Hematopoietic multipotent progenitor cell (in vitro differentiated cells): ENCODE results near the gene USP10. TPM values are rescaled to one million over a fixed set of nuclear protein-coding genes. Genes with fewer than 3 reads are reported as not detected.

Experiments
- DNase-seq, 3 donors: peaks; one replicate each; pipeline ENCODE4 v3.0.0-alpha.2; 2011 to 2015; ENCODE audit warnings: low read depth in 2 of 3, low spot score in 2 of 3
- total RNA-seq: library from RNA; depleted of rRNA; stranded (reverse); fragments of >200 nt; gene quantifications from one replicate; pipeline ENCODE4 v1.2.3, GENCODE V29; 2012

The USP10 gene
- 112 TPM for total RNA-seq

- peak; percentile 78 to 90 (median 83) for DNase-seq
These were observed at the start of gene USP10 for GRCh38 chr16:84699712-84700445. Gene USP10, plus strand, starts transcription at chr16:84700000. Its CDS starts 91 bp downstream, at chr16:84700091.

DNA sequence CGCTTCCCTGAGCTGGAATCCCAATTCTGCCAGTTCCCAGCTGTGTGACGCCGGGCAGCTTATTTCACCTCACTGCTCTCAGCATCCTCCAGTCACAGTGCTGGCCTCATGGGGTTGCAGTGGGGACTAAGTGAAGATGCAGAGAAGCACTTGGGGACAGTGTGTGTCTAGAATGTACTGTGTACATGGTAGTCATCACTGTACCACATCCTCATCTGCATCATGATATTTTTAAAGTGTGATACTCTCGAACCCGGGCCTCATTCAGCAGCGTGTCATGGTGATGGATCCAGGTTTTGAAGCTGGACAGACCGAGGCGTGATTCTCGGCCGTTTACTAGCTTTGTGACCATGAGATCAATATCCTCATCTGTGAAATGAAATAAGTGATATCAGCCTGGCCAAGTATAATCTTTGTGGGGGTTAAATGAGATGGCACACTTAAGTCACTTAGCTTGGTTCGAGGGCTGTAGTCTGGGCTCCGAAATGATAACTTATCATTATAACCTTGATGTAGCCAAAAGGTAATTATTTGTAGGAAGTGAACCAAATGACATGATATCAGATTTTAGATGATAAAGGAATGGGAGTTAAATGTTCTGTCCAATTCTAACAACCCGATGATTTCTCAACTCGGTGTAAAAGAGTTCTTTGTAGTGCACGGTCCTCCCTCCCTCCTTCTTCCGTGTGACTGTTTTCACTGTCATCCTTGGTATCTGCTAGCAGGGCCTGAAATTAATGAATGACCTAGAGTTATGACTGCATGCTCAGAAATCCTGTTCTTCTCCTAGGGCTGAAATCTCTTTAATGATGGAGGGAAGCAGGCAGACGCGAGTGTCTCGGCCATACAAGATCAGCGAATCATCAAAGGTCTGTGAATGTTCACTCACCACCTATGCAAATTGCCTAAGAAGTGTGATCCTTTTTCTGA, 49.5 kb upstream of the USP10 start:
- DNase-seq, result no peak

GRCh38 chr16:84652566-84652965, 47.2 kb upstream of the USP10 start:
- no peak for DNase-seq

DNA sequence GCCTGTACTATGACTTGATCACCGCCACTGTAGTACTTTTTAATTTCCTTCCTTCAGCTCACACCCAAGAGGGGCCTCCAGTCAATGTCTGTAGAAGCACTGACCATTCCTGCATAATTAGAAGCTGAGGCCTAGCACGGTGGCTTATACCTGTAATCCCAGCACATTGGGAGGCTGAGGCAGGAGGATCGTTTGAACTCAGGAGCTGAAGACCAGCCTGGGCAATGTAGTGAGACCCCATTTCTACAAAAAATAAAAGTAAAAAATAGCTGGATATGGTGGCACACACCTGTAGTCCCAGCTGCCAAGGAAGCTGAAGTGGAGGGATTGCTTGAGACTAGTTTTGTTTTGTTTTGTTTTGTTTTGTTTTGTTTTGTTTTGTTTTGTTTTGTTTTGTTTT, 45.6 kb upstream of the USP10 start:
- DNase-seq, result no peak

DNA sequence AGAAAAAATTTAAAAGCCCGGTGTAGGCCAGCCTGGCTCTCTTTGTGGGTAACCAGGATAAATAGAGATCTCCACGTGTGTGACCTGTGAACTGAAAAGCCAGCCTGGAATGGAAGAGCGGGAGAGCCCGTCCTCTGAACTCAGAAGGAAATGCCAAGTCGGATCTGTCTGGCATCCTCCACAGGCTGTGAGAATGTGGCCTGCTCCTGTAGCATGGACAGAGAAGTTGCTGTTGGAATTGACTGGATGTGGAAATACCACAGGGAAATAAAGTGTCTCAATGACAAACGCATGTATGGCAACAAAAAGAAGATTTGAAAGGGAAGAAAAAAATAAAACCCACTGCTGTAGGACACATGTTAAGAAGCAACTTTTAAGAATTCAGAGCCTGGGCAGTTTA, 44.8 kb upstream of the USP10 start:
- no peak for DNase-seq

DNA sequence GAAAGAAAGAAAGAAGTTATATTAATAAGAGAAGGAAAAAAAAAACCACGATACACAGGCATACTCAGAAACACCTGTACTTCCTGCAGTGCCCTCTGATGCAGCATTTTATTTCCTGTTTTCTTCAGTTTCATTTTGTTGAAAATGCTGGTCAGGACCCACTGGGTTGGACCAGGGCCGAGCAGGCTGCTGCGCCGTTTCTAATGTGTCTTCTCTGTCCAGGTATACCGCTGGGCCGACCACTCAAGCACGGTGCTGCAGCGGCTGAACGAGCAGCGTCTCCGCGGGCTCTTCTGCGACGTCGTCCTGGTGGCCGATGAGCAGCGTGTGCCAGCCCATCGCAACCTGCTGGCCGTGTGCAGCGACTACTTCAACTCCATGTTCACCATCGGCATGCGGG, 43.2 kb upstream of the USP10 start:
- DNase-seq, result no peak

DNA sequence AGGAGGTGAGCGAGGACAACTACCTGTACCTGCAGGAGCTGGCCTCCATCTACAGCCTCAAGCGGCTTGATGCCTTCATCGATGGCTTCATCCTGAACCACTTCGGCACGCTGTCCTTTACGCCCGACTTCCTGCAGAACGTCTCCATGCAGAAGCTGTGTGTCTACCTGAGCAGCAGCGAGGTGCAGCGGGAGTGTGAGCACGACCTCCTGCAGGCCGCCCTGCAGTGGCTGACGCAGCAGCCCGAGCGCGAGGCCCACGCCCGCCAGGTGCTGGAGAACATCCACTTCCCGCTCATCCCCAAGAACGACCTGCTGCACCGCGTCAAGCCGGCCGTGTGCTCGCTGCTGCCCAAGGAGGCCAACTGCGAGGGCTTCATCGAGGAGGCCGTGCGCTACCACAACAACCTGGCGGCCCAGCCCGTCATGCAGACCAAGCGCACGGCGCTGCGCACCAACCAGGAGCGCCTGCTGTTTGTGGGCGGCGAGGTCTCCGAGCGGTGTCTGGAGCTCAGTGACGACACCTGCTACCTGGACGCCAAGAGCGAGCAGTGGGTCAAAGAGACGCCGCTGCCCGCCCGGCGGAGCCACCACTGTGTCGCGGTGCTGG, 42.5 kb upstream of the USP10 start:
- no peak for DNase-seq

- DNase-seq, result no peak
These were observed 41.1 kb upstream of the USP10 start for GRCh38 chr16:84658690-84659089.

DNA sequence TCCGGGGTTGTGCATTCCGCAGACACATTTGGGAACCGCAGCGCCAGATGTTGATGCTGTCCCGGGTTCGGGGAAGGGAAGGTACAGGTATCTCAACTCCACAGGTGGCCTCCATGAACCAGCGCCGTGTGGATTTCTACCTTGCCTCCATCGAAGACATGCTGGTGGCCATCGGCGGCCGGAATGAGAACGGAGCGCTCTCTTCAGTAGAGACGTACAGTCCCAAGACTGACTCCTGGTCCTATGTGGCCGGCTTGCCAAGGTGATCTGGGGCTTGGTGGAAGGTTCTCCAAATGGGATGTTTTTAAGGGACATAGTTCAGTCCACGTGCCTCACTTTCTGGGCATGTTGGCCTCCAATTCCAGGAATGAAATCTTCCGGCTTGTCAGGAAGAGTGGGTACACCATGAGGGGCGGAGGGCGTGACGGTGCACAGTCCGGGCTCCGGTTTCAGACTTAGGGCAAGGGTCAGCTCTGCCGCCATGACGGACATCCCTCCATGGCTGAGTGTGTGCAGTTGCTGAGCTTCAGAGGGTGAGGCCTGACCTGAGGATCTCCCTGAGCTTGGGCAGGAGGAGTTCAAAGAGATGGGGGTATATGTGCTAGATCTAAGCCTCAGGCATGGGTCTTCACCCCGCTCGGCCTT, 40.0 kb upstream of the USP10 start:
- DNase-seq, result no peak

DNA sequence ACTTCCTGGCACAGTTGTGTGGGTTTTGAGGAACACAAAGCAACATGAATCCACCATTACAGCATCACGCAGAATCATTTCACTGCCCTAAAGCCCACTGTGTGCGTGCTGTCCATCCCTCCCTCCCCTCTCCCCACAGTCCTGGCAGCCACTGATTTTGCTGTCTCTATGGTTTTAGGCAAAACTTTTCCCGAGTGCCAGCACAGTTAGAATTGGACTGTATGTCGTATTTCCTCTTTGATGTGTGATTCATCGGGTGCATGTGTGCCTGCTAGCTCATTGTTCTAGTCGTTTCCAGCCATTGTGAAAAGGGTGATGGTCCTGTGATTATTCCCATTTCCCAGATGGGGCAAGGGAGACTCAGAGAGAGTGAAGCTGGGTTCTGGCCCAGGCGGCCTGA, 38.8 kb upstream of the USP10 start:
- no peak for DNase-seq

- DNase-seq, result no peak
These were observed 38.3 kb upstream of the USP10 start for GRCh38 chr16:84661418-84662060.

DNA sequence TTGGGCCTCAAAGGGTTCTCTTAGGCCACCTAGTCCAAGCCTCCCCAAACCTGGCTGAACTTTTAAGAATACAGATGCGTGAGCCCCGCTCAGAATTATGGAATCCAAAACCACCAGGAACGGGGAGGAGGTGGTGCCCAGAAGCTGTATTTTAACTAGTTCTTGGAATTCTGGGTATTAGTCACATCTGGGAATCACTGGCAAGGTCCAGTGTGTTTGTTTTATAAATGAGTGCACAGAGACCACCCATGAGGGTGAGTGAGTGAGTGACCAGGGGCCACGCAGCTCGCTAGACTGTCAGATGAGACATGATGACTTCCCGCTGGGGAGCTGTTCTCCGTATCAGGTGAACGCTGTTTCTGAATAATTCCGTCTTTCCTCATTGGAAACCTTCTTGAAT, 37.3 kb upstream of the USP10 start:
- no peak for DNase-seq

GRCh38 chr16:84663433-84664101, 36.2 kb upstream of the USP10 start:
- no peak for DNase-seq

- no peak for DNase-seq
These were observed 34.4 kb upstream of the USP10 start for GRCh38 chr16:84665359-84665758.

DNA sequence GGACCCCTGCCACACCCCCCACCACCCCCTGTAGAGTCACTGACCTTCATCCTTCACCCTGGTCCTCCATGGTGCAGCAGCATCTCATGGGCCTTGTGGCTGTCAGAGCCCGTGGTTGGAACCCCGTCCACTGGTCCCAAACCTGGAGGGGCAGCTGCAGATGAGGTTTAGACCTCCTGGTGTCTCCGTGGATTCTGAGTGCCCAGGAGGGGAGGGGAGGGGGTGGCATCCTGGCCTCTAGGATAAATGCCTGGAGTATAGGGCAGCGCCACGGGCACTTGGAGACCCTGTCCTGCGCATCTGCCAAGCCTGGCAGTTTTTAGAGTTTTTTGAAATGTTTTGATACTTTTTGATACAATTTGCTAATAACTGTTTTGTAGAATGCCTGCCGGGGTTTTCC, 34.0 kb upstream of the USP10 start:
- no peak for DNase-seq

DNA sequence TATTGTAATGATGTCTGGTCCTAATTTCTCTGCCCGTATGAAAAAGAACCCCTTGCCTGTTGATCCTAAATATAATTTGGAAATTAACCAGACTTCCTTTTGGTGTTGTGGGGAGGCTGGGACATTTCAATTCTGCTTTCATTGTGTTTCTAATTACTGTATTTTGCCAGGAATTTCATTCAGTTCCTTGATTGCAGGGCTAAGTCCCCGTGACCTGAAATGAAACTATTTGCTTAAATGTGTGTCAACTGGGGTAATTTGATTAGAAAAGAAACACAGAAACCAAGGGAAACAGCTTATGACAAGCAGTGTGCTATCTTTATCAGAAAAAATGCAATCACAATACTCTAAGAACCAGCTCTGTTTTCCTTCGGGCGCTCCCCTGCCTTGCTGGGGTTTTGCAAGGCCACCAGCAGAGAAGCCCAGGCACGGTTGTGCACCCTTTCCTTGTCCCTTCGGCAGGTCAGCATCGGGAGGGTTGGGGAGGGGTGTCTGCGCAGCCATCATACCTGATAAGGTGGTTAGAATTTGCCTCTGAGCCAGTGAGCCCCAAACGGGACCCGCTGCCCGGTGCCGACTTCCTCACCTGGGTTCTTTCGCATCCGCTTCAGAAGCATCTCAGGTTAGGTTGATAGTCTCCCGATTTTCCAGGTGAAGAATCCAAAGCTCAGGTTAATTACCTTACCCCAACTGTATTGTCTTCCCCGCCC, 32.0 kb upstream of the USP10 start:
- no peak for DNase-seq

GRCh38 chr16:84670063-84670462, 29.7 kb upstream of the USP10 start:
- DNase-seq, result no peak

- peak; percentile 59 to 83 (median 70) for DNase-seq
These were observed 27.3 kb upstream of the USP10 start for GRCh38 chr16:84672276-84673202.
